Loucy (cell line): ENCODE measurements around the gene TDRD10.

Experiments
- CTCF ChIP-seq: fragments of 200-600 bp; sonication (generic); conservative IDR thresholded peaks from 2 replicates; pipeline ENCODE4 v1.5.1; 2014; ENCODE audit warnings: mild to moderate bottlenecking, antibody characterized with exemption, low read length
- EZH2phosphoT487 ChIP-seq: fragments of 200-600 bp; IDR thresholded peaks from 2 replicates; pipeline ENCODE4 v1.6.1; 2018; ENCODE audit warnings: antibody characterized with exemption, mild to moderate bottlenecking, moderate library complexity, borderline replicate concordance

- TF ChIP-seq CTCF (no peak), EZH2phosphoT487 (no peak)
Observed at GRCh38 chr1:154550070-154550469, 48.1 kb downstream of the TDRD10 start.
